Activated CD4-positive, alpha-beta T cell treated with anti-CD3 and anti-CD28 coated beads, Interleukin-2, amount 10 ng/mL, durations not matched to agents 7 days and 5 days (primary cell): ENCODE results near the gene CUBN. TPM values are rescaled to one million over a fixed set of nuclear protein-coding genes. Genes with fewer than 3 reads are reported as not detected.
"Not testable (repeated sequence)": the region's sequence is repeated elsewhere in the genome, so short reads cannot be mapped to it uniquely, and the experiment has no call there.

Source experiments
- CTCF ChIA-PET: fragments of 350-600 bp; sonication (Branson Sonifier 250); formaldehyde crosslinking; loops from one replicate; lab custom pipeline; 2021; ENCODE audit warnings: antibody characterized with exemption; lab: Charles Lee
- POLR2A ChIA-PET: fragments of 350-600 bp; sonication (Branson Sonifier 250); formaldehyde crosslinking; loops from one replicate; lab custom pipeline; 2021; ENCODE audit warnings: antibody characterized with exemption; lab: Charles Lee
- DNase-seq: peaks from one replicate; pipeline ENCODE4 v3.0.0-alpha.2; 2020
- H3K27ac Mint-ChIP-seq: one replicate; pipeline ENCODE4 v1.8.0; 2021; ENCODE audit warnings: mild to moderate bottlenecking, moderate library complexity, mixed read lengths
- H3K27me3 Mint-ChIP-seq: one replicate; pipeline ENCODE4 v1.8.0; 2021; ENCODE audit warnings: mixed read lengths
- H3K36me3 Mint-ChIP-seq: one replicate; pipeline ENCODE4 v1.8.0; 2021; ENCODE audit warnings: low read depth, mixed read lengths
- H3K4me1 Mint-ChIP-seq: one replicate; pipeline ENCODE4 v1.8.0; 2021; ENCODE audit warnings: mixed read lengths
- H3K4me3 Mint-ChIP-seq: one replicate; pipeline ENCODE4 v1.8.0; 2021; ENCODE audit warnings: mild to moderate bottlenecking, moderate library complexity, mixed read lengths
- H3K9me3 Mint-ChIP-seq: one replicate; pipeline ENCODE4 v1.8.0; 2021; ENCODE audit warnings: mixed read lengths
- total RNA-seq, 2 experiments: library from RNA; stranded (reverse); gene quantifications; one replicate each; pipeline ENCODE4 v1.2.3, GENCODE V29; 2021

Gene CUBN
- total RNA-seq, 2 experiments from 2014 or later: 2.4 to 2.5 TPM

GRCh38 chr10:17022896-17023295 lies 106.7 kb downstream of the CUBN start:
- ChIA-PET CTCF (interaction anchor here (0.6 to 1.7 kb wide), 3 partner anchors 12 to 82 kb away, joined by 3 to 7 read pairs (median 3); no protein-coding TSS in a partner anchor), POLR2A (interaction anchor here (0.6 kb wide), 1 partner anchor 215 kb away, joined by 3 read pairs; no protein-coding TSS in a partner anchor)
- Mint-ChIP-seq H3K27me3 (no peaks in the 10 kb centered on the region), H3K4me3 (peak overlapping the region; percentile 39), H3K9me3 (peaks cover 13% of the 10 kb centered on the region), H3K4me1 (peaks cover 61% of the 10 kb centered on the region), H3K36me3 (peaks cover 18% of the 10 kb centered on the region), H3K27ac (peak overlapping the region; percentile 88)
- DNase-seq: no peak

- Mint-ChIP-seq H3K4me1 (peaks cover 60% of the 10 kb centered on the region), H3K27ac (peak overlapping the region; percentile 65), H3K4me3 (no peak overlapping the region), H3K9me3 (peaks cover 13% of the 10 kb centered on the region), H3K36me3 (peaks cover 18% of the 10 kb centered on the region), H3K27me3 (no peaks in the 10 kb centered on the region)
- POLR2A ChIA-PET: no interaction called here
- no peak for DNase-seq
- CTCF ChIA-PET: interaction anchor here (1.0 to 1.7 kb wide), 2 partner anchors 11 to 18 kb away, joined by 3 to 7 read pairs; no protein-coding TSS in a partner anchor
These were observed 107.2 kb downstream of the CUBN start for GRCh38 chr10:17022466-17022825.

- no peak overlapping the region for H3K27ac Mint-ChIP-seq
- H3K9me3 Mint-ChIP-seq: peaks cover 13% of the 10 kb centered on the region
- ChIA-PET POLR2A (no interaction called here), CTCF (interaction anchor here (1.7 kb wide), 1 partner anchor 11 kb away, joined by 7 read pairs; no protein-coding TSS in a partner anchor)
- H3K4me1 Mint-ChIP-seq: peaks cover 55% of the 10 kb centered on the region
- H3K27me3 Mint-ChIP-seq: no peaks in the 10 kb centered on the region
- DNase-seq: no peak
- H3K4me3 Mint-ChIP-seq: no peak overlapping the region
- H3K36me3 Mint-ChIP-seq: peaks cover 18% of the 10 kb centered on the region
These were observed 107.8 kb downstream of the CUBN start for GRCh38 chr10:17021656-17022465.

GRCh38 chr10:17019696-17020095 lies 109.9 kb downstream of the CUBN start:
- POLR2A ChIA-PET: no interaction called here
- Mint-ChIP-seq H3K27ac (no peak overlapping the region), H3K27me3 (no peaks in the 10 kb centered on the region), H3K36me3 (peaks cover 16% of the 10 kb centered on the region), H3K4me1 (peaks cover 36% of the 10 kb centered on the region), H3K4me3 (no peak overlapping the region), H3K9me3 (peaks cover 13% of the 10 kb centered on the region)
- CTCF ChIA-PET: interaction anchor here (0.6 to 0.7 kb wide), 2 partner anchors 11 to 186 kb away, joined by 3 to 5 read pairs; no protein-coding TSS in a partner anchor
- DNase-seq: no peak

GRCh38 chr10:17013131-17013983 lies 116.3 kb downstream of the CUBN start:
- Mint-ChIP-seq H3K9me3 (peaks cover 16% of the 10 kb centered on the region), H3K4me1 (peaks cover 17% of the 10 kb centered on the region), H3K27ac (peak overlapping the region; percentile 43), H3K36me3 (peaks cover 12% of the 10 kb centered on the region)
- DNase-seq, H3K27me3 Mint-ChIP-seq, H3K4me3 Mint-ChIP-seq, POLR2A ChIA-PET: not testable (repeated sequence)
- CTCF ChIA-PET: interaction anchor here (1.5 kb wide), 1 partner anchor 12 kb away, joined by 3 read pairs; no protein-coding TSS in a partner anchor

- Mint-ChIP-seq H3K4me1 (peaks cover 23% of the 10 kb centered on the region), H3K9me3 (peaks cover 13% of the 10 kb centered on the region)
- CTCF ChIA-PET, H3K27me3 Mint-ChIP-seq, POLR2A ChIA-PET, H3K27ac Mint-ChIP-seq, DNase-seq, H3K36me3 Mint-ChIP-seq, H3K4me3 Mint-ChIP-seq: not testable (repeated sequence)
These were observed 116.9 kb downstream of the CUBN start for GRCh38 chr10:17012731-17013130.

GRCh38 chr10:17010363-17011145 lies 119.1 kb downstream of the CUBN start:
- DNase-seq: no peak
- peaks cover 8% of the 10 kb centered on the region for H3K36me3 Mint-ChIP-seq
- ChIA-PET POLR2A (no interaction called here), CTCF (interaction anchor here (0.8 to 1.6 kb wide), 6 partner anchors 9 to 219 kb away, joined by 3 to 7 read pairs (median 4); no protein-coding TSS in a partner anchor)
- H3K27me3 Mint-ChIP-seq: peaks cover 6% of the 10 kb centered on the region
- H3K9me3 Mint-ChIP-seq: peaks cover 18% of the 10 kb centered on the region
- H3K4me1 Mint-ChIP-seq: peaks cover 31% of the 10 kb centered on the region
- H3K4me3 Mint-ChIP-seq: no peak overlapping the region
- H3K27ac Mint-ChIP-seq: no peak overlapping the region

- DNase-seq: no peak
- ChIA-PET POLR2A (no interaction called here), CTCF (interaction anchor here (1.0 to 1.6 kb wide), 2 partner anchors 10 to 11 kb away, joined by 4 to 5 read pairs; no protein-coding TSS in a partner anchor)
- Mint-ChIP-seq H3K9me3 (peaks cover 18% of the 10 kb centered on the region), H3K27me3 (peaks cover 18% of the 10 kb centered on the region), H3K27ac (no peak overlapping the region), H3K4me1 (peaks cover 38% of the 10 kb centered on the region), H3K4me3 (no peak overlapping the region), H3K36me3 (peaks cover 10% of the 10 kb centered on the region)
These were observed 120.4 kb downstream of the CUBN start for GRCh38 chr10:17009212-17009700.

- H3K27ac Mint-ChIP-seq: no peak overlapping the region
- ChIA-PET CTCF (no interaction called here), POLR2A (no interaction called here)
- peaks cover 24% of the 10 kb centered on the region for H3K27me3 Mint-ChIP-seq
- no peak for DNase-seq
- H3K4me3 Mint-ChIP-seq: no peak overlapping the region
- H3K4me1 Mint-ChIP-seq: peaks cover 44% of the 10 kb centered on the region
- H3K36me3 Mint-ChIP-seq: peaks cover 10% of the 10 kb centered on the region
- peaks cover 18% of the 10 kb centered on the region for H3K9me3 Mint-ChIP-seq
These were observed 122.2 kb downstream of the CUBN start for GRCh38 chr10:17007418-17007770.

GRCh38 chr10:17006631-17007417 lies 122.8 kb downstream of the CUBN start:
- Mint-ChIP-seq H3K36me3 (peaks cover 10% of the 10 kb centered on the region), H3K4me1 (peaks cover 50% of the 10 kb centered on the region), H3K4me3 (no peak overlapping the region), H3K9me3 (peaks cover 13% of the 10 kb centered on the region), H3K27ac (no peak overlapping the region), H3K27me3 (peaks cover 24% of the 10 kb centered on the region)
- ChIA-PET POLR2A (no interaction called here), CTCF (no interaction called here)
- no peak for DNase-seq

- Mint-ChIP-seq H3K36me3 (peaks cover 6% of the 10 kb centered on the region), H3K9me3 (peaks cover 8% of the 10 kb centered on the region), H3K27ac (no peak overlapping the region), H3K27me3 (peaks cover 24% of the 10 kb centered on the region), H3K4me1 (peaks cover 57% of the 10 kb centered on the region), H3K4me3 (no peak overlapping the region)
- ChIA-PET POLR2A (no interaction called here), CTCF (no interaction called here)
- no peak for DNase-seq
These were observed 123.7 kb downstream of the CUBN start for GRCh38 chr10:17005621-17006566.
